ENCODE results near the gene RRP12.

RRP12 gene

DNA sequence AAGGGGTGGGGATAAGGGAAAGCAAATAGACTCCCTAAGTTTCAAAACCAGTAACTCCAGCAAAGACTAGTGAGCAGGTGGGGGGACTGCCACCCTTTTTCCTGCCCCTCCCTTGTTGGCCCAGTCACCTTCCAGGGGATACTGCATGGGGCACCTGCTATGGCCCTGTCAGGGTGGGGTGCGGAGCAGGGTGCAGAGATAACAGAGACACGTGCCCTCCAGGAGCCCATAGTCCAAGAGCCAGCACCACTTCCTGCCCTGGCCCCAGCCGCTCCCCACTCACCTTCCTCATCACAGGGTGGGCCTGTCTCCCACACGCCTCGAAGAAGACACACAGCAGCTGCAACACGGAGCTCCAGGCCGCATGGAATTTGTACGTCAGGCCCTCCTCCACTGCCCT, 20.6 kb downstream of the RRP12 start:
- CTCF ChIA-PET: interaction anchor here (0.6 kb wide), 1 partner anchor 232 kb away, joined by 3 read pairs; no protein-coding TSS in a partner anchor
- H3K4me3 ChIP-seq (ENCODE audit: low read depth, low read length): no peak overlapping the region
- POLR2A ChIA-PET: no interaction called here
- TF ChIP-seq, protein P1, sequence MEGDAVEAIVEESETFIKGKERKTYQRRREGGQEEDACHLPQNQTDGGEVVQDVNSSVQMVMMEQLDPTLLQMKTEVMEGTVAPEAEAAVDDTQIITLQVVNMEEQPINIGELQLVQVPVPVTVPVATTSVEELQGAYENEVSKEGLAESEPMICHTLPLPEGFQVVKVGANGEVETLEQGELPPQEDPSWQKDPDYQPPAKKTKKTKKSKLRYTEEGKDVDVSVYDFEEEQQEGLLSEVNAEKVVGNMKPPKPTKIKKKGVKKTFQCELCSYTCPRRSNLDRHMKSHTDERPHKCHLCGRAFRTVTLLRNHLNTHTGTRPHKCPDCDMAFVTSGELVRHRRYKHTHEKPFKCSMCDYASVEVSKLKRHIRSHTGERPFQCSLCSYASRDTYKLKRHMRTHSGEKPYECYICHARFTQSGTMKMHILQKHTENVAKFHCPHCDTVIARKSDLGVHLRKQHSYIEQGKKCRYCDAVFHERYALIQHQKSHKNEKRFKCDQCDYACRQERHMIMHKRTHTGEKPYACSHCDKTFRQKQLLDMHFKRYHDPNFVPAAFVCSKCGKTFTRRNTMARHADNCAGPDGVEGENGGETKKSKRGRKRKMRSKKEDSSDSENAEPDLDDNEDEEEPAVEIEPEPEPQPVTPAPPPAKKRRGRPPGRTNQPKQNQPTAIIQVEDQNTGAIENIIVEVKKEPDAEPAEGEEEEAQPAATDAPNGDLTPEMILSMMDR (IDR thresholded peaks at IDR 0.05; ENCODE audit: insufficient read depth, low read length, missing control alignments): no peak
- no peak for DNase-seq (ENCODE audit: low read depth, low spot score)

DNA sequence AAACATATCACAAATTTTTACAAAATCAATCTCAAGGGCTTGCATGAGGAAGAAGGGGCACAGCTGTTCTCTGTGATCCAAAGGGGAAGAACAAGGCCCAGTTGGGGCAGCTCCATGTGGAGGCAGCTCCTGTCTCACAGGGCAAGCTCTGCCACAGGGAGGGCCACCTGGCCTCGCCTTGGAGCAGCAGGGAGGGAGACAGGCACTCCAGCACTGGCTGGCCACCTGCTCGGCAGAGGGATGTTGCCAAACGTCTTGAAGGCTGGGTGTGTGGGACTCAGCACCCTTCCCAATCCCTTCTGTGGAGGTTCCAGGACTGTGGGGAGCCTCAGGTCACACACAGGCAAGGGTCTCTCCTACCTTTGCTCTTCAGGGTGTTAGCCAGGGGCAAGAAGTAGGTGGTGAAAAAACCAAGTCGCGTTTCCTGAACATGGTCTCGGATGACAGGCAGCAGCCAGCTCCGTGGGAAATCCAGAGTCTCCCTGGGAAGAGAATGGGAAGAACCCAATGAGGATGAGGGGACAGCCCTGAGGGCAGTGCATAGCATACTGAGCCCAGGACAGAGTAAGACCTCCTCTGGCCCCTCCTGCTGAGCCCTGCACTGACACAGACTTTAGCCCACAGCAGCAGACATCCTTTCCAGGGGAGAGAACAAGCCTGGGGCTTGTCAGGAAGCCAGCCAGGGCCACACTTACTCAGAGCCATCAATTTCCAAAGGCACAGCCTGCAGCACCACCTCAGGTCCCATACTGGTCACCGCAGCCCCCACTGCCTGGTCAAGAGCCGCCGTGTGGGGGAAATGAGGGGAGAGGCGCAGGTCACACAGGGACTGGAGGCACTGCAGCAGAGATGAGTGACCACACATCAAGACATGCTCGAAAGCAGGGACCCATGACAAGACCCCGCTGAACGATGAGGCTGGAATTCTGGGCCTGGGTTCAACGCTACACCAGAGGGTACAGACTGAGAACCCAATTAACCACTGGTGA, 21.9 kb downstream of the RRP12 start:
- CTCF ChIA-PET: no interaction called here
- TF ChIP-seq, protein P1 (IDR thresholded peaks at IDR 0.05; ENCODE audit: insufficient read depth, low read length, missing control alignments): no peak
- POLR2A ChIA-PET: no interaction called here
- no peak overlapping the region for H3K4me3 ChIP-seq (ENCODE audit: low read depth, low read length)
- DNase-seq (ENCODE audit: low read depth, low spot score): no peak

DNA sequence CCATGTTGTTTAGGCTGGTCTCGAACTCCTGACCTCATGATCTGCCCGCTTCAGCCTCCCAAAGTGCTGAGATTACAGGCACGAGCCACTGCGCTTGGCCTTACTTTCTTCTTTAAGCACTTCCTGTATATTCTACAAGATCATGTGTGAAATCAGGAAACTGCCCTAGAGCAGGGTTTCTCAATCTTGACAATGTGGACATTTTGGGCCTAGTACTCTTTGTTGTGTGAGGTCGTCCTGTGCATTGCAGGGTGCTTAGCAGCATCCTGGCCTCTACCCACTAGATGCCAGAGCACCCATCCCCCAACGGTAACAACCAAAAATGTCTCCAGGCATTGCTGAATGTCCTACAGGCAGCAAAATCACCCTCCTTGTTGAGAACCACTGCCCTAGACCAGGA, 24.7 kb downstream of the RRP12 start:
- no peak overlapping the region for H3K4me3 ChIP-seq (ENCODE audit: low read depth, low read length)
- no peak for DNase-seq (ENCODE audit: low read depth, low spot score)
- ChIA-PET POLR2A (no interaction called here), CTCF (interaction anchor here (1.4 kb wide), 1 partner anchor 304 kb away, joined by 4 read pairs; no protein-coding TSS in a partner anchor)
- TF ChIP-seq, protein P1 (IDR thresholded peaks at IDR 0.05; ENCODE audit: insufficient read depth, low read length, missing control alignments): no peak

DNA sequence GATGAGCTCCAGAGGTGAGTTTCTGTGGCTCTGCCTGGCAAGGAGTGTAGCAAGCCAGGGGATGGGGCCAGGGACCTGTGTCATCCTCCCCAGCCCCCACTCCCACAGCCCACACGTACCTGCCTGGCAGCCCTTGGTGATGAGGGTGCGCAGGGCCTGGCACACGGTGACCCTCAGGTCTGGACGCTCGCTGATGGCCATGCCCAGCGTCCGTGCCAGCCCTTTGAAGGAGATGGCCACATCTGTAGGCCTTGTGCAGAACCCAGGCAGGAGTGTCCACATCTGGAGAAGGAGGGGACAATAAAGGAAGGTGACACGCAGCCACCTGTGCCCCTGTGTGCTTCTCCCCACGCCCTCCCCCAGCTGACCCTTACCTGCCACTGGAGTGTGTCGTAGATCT, 27.7 kb downstream of the RRP12 start:
- CTCF ChIA-PET: no interaction called here
- DNase-seq (ENCODE audit: low read depth, low spot score): no peak
- POLR2A ChIA-PET: no interaction called here
- TF ChIP-seq, protein P1 (IDR thresholded peaks at IDR 0.05; ENCODE audit: insufficient read depth, low read length, missing control alignments): no peak
- no peak overlapping the region for H3K4me3 ChIP-seq (ENCODE audit: low read depth, low read length)

DNA sequence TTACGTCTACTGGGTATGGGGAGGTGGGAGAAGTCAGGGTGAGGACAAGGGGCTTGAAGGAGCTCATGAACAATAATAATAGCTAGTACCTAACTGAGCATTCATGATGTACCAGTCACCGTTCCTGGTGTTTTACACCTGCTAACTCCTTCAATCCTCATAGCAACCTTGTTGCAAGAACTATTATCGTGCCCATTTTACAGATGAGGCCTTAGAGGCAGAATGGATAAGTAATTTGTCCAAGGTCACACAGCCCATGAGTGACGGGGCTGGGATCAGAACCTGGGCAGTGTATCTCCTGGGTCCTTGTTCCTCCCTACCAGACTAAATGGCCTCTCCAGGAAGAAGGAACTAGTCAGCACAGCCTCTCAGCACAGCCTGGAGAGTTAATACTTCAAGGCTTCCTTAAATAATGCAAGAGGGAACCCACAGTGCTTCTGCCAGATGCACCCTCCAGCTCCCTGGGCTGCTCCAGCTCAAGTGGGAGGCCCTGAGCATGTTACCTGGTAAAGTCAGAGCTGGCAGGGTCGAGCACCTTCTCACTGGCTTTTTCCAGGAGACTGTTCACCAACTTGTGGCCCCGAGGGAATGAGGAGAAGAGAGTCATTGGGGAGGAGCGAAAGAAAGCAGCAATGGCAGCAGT, 28.8 kb downstream of the RRP12 start:
- DNase-seq (ENCODE audit: low read depth, low spot score): no peak
- ChIA-PET POLR2A (no interaction called here), CTCF (interaction anchor here (1.3 kb wide), 1 partner anchor 94 kb away, joined by 5 read pairs; no protein-coding TSS in a partner anchor)
- no peak overlapping the region for H3K4me3 ChIP-seq (ENCODE audit: low read depth, low read length)
- TF ChIP-seq, protein P1 (IDR thresholded peaks at IDR 0.05; ENCODE audit: insufficient read depth, low read length, missing control alignments): no peak

DNA sequence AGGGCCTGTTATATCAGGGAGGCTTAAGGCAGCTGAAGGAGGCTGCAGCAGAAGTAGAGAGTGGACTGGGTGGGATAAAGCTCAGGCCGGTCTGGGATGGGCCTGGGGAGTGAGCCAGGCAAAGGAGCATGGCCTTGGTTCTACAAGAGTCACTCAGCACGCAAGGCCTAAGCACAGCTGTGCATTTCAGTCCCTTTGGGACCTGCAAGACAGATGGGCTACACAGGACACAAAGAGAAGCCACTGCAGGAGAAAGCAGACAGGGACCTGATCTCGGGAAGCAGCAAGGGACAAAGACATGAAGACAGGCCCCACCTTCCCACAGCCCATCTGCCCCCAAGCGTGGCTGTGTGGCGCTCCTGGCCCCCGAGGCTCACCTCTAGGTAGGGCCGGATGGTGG, 29.4 kb downstream of the RRP12 start:
- H3K4me3 ChIP-seq (ENCODE audit: low read depth, low read length): no peak overlapping the region
- no peak for DNase-seq (ENCODE audit: low read depth, low spot score)
- POLR2A ChIA-PET: no interaction called here
- CTCF ChIA-PET: interaction anchor here (1.3 kb wide), 1 partner anchor 93 kb away, joined by 5 read pairs; no protein-coding TSS in a partner anchor
- TF ChIP-seq, protein P1 (IDR thresholded peaks at IDR 0.05; ENCODE audit: insufficient read depth, low read length, missing control alignments): no peak

All from AG04449 (cell line).